Measurements from ENCODE around the gene DPYSL4. TPM values are rescaled to one million over a fixed set of nuclear protein-coding genes. Genes with fewer than 3 reads are reported as not detected.

The DPYSL4 gene
- total RNA-seq, 1 experiment from 2014 or later: 26.3 TPM

DNA sequence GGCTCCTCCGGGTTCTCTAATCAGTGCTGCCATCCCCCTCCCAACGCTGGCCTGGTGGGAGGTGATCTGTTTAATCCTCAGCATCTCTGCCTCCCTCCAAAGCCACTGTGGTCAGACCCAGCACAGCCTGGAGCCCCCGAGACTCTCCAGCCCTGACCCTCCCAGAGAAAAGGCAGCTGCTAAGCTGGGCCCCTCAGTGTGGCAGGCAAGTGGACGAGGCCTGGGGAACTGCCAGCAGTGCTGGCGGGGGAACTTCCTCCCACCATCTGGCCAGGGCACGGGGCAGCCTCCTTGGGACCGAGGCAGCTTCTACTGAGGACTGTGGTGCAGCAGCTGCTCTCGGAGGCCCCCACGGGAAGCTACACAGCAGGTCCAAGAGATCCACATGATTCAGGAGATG, 51.1 kb downstream of the DPYSL4 start:
- WGBS (ENCODE audit: extremely low coverage, insufficient read length, low lambda C conversion rate): no CpG with 5 or more reads among the region's 9 CpGs
- Mint-ChIP-seq H3K4me1 (peaks cover 10 to 25% of the 10 kb centered on the region in 2 experiments), H3K9me3 (no peaks in the 10 kb centered on the region; a peak in 1 of 5 replicates), H3K27ac (0 out of 7 replicates have a peak overlapping the region, but pooled peaks of 2 of the 3 experiments have one; percentile 32 to 72), H3K4me3 (no peak overlapping the region), H3K36me3 (ENCODE audit: insufficient read depth in 1 of 3, low read depth in 3 of 3) (no peaks in the 10 kb centered on the region), H3K27me3 (ENCODE audit: low read depth) (no peaks in the 10 kb centered on the region)
- Histone ChIP-seq H3K9ac (ENCODE audit: extremely low read depth, insufficient read length, low read length) (no peak overlapping the region), H2AK5ac (ENCODE audit: insufficient read length, low read length) (no peak overlapping the region), H4K8ac (replicated peaks; ENCODE audit: insufficient read length, low read depth, low read length) (no peak overlapping the region), H3K79me2 (ENCODE audit: insufficient read depth, low read length) (no peaks in the 10 kb centered on the region), H3K23ac (ENCODE audit: insufficient read length, low read depth, low read length) (no peak overlapping the region), H2BK15ac (ENCODE audit: low read depth, low read length) (no peak overlapping the region), H3K9me3 (ENCODE audit: control insufficient read depth, low read depth, low read length) (no peaks in the 10 kb centered on the region), H3K27me3 (ENCODE audit: insufficient read depth, low read length) (no peaks in the 10 kb centered on the region), H3K79me1 (ENCODE audit: insufficient read depth, low read depth, low read length, poor library complexity, severe bottlenecking) (no peaks in the 10 kb centered on the region), H3K18ac (ENCODE audit: insufficient read length, low read depth, low read length) (no peak overlapping the region), H4K91ac (ENCODE audit: insufficient read length, low read depth, low read length) (no peak overlapping the region), H4K5ac (ENCODE audit: insufficient read length, low read depth, low read length) (no peak overlapping the region), H2BK12ac (ENCODE audit: insufficient read length, low read depth, low read length) (no peak overlapping the region), H3K56ac (ENCODE audit: insufficient read length, low read depth, low read length) (no peak overlapping the region), H2BK5ac (ENCODE audit: insufficient read length, low read length) (no peak overlapping the region), H3K4me2 (ENCODE audit: insufficient read depth, insufficient read length, low read length) (no peak overlapping the region), H2BK120ac (ENCODE audit: low read depth, low read length, poor library complexity, severe bottlenecking) (no peak overlapping the region), H2AFZ (ENCODE audit: low read length) (no peak overlapping the region), H2BK20ac (ENCODE audit: low read depth, low read length, poor library complexity, severe bottlenecking) (no peak overlapping the region), H3T11ph (ENCODE audit: low read length) (no peak overlapping the region), H3K27ac (ENCODE audit: insufficient read length, low read depth, low read length) (no peak overlapping the region), H3K23me2 (ENCODE audit: insufficient read length, low read depth, low read length, poor library complexity, severe bottlenecking) (no peaks in the 10 kb centered on the region), H3K4me1 (ENCODE audit: insufficient read depth, low read length) (no peaks in the 10 kb centered on the region), H3K4ac (ENCODE audit: low read depth, low read length) (no peak overlapping the region), H4K20me1 (ENCODE audit: control insufficient read depth, insufficient read depth, insufficient read length) (no peaks in the 10 kb centered on the region), H3K14ac (ENCODE audit: insufficient read depth, low read length) (no peak overlapping the region)
- DNase-seq: no peak
- TF ChIP-seq CTCF (conservative IDR thresholded peaks at IDR 0.05): no peak

Data from H9 (cell line).